Trophoblast cell (in vitro differentiated cells and primary cell): Measurements from ENCODE around the gene IPO8.

Experiments
- DNase-seq, 2 donors: peaks; one replicate each; pipeline ENCODE4 v3.0.0-alpha.2; 2016
- H2AFZ ChIP-seq: 2 replicates; pipeline ENCODE4 v1.6.1; 2013; ENCODE audit warnings: low read length, moderate library complexity, mild to moderate bottlenecking; ENCODE audit not compliant: insufficient read depth, poor library complexity
- H2AK5ac ChIP-seq: 2 replicates; pipeline ENCODE4 v1.6.1; 2013; ENCODE audit warnings: mild to moderate bottlenecking, low read length
- H2BK120ac ChIP-seq: 2 replicates; pipeline ENCODE4 v1.6.1; 2013; ENCODE audit warnings: low read length, mild to moderate bottlenecking, moderate library complexity; ENCODE audit not compliant: insufficient read depth, poor library complexity
- H2BK12ac ChIP-seq: 2 replicates; pipeline ENCODE4 v1.6.1; 2013; ENCODE audit warnings: mild to moderate bottlenecking, low read length, moderate library complexity
- H2BK5ac ChIP-seq: 2 replicates; pipeline ENCODE4 v1.6.1; 2013; ENCODE audit warnings: low read length, low read depth, moderate library complexity, mild to moderate bottlenecking; ENCODE audit not compliant: poor library complexity
- H3K14ac ChIP-seq: 2 replicates; pipeline ENCODE4 v1.6.1; 2013; ENCODE audit warnings: mild to moderate bottlenecking, low read length
- H3K18ac ChIP-seq: 2 replicates; pipeline ENCODE4 v1.6.1; 2013; ENCODE audit warnings: mild to moderate bottlenecking, low read length
- H3K23ac ChIP-seq: 2 replicates; pipeline ENCODE4 v1.6.1; 2013; ENCODE audit warnings: low read length
- H3K27ac ChIP-seq: 2 replicates; pipeline ENCODE4 v1.5.1; 2013; ENCODE audit warnings: low read depth, mild to moderate bottlenecking, inconsistent platforms, low read length, moderate library complexity
- H3K27me3 ChIP-seq: 2 replicates; pipeline ENCODE4 v1.6.1; 2013; ENCODE audit warnings: inconsistent platforms, mild to moderate bottlenecking, low read length, moderate library complexity; ENCODE audit not compliant: insufficient read depth
- H3K36me3 ChIP-seq, 2 experiments: 1 replicate in 1 of 2; 2 replicates in 1 of 2; pipeline ENCODE4 v1.6.1; 2013; ENCODE audit warnings: low read length in 2 of 2, mild to moderate bottlenecking in 2 of 2, moderate library complexity in 1 of 2; ENCODE audit not compliant: insufficient read depth in 2 of 2, control insufficient read depth in 1 of 2
- H3K4ac ChIP-seq: 2 replicates; pipeline ENCODE4 v1.6.1; 2013; ENCODE audit warnings: low read depth, mild to moderate bottlenecking, low read length, moderate library complexity
- H3K4me1 ChIP-seq, 2 experiments: 1 replicate in 1 of 2; 2 replicates in 1 of 2; pipeline ENCODE4 v1.6.1; 2013; ENCODE audit warnings: low read length in 2 of 2, mild to moderate bottlenecking in 2 of 2, moderate library complexity in 1 of 2; ENCODE audit not compliant: insufficient read depth in 2 of 2, control insufficient read depth in 1 of 2
- H3K4me2 ChIP-seq: 2 replicates; pipeline ENCODE4 v1.6.1; 2013; ENCODE audit warnings: inconsistent platforms, mild to moderate bottlenecking, low read length, moderate library complexity
- H3K4me3 ChIP-seq: 2 replicates; pipeline ENCODE4 v1.5.1; 2013; ENCODE audit warnings: mild to moderate bottlenecking, low read depth, low read length, inconsistent platforms
- H3K79me1 ChIP-seq: one replicate; pipeline ENCODE4 v1.6.1; 2013; ENCODE audit warnings: low read length
- H3K79me2 ChIP-seq: 2 replicates; pipeline ENCODE4 v1.6.1; 2013; ENCODE audit warnings: low read length, mild to moderate bottlenecking; ENCODE audit not compliant: control insufficient read depth, insufficient read depth, poor library complexity
- H3K9ac ChIP-seq: 2 replicates; pipeline ENCODE4 v1.6.1; 2013; ENCODE audit warnings: mild to moderate bottlenecking, low read length
- H3K9me3 ChIP-seq: 2 replicates; pipeline ENCODE4 v1.6.1; 2013; ENCODE audit warnings: low read depth, mild to moderate bottlenecking, control low read depth, inconsistent platforms, low read length; ENCODE audit not compliant: insufficient read depth
- H4K12ac ChIP-seq: 2 replicates; pipeline ENCODE4 v1.6.1; 2013; ENCODE audit warnings: low read depth, mild to moderate bottlenecking, low read length, moderate library complexity
- H4K8ac ChIP-seq: 2 replicates; pipeline ENCODE4 v1.6.1; 2013; ENCODE audit warnings: low read depth, mild to moderate bottlenecking, low read length, moderate library complexity
- H4K91ac ChIP-seq: one replicate; pipeline ENCODE4 v1.6.1; 2013; ENCODE audit warnings: low read depth, mild to moderate bottlenecking, low read length, moderate library complexity
- WGBS: extraction: QIAGEN DNeasy Blood & Tissue Kit; methylation state at CpG from one replicate; pipeline ENCODE4 v1.1.7; 2013; ENCODE audit warnings: missing lambda C conversion rate; ENCODE audit not compliant: insufficient read length, insufficient coverage; ENCODE audit errors: extremely low coverage; 5-methylcytosine and 5-hydroxymethylcytosine counted together

The IPO8 gene

DNA sequence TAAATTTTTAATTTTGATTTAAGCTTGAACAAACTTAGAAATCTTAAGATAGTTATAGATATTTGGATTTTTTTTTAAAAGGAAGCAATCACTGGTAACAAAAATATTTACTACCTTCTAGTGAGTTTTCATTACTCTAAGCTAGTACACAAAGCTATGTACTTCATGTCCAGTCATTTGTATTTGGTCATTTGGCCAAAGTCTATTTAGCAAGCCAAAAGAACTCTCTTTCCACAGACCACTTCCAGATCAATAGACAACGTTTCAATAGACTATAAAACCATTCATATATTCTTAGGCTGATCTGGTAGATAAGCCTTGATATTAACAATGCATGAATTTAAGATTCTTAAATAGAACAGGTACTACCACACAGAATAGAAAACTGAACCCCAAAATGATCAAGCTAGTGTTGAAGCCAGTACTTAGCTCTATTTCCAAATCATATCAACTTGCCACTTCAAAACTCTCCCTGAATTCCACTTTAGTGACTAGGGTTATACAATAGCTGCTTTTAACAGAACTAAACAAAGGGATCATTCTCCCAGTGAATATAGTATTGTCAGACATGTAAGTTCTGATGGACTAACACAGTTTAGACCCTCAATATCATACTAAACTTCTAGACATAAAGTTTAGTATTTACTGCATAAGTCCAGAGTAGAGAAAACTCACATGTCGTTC, 37.4 kb upstream of the IPO8 start:
- no peak overlapping the region for H4K12ac ChIP-seq
- no peak overlapping the region for H3K23ac ChIP-seq
- H2BK120ac ChIP-seq = no peak overlapping the region
- H3K27ac ChIP-seq = no peak overlapping the region
- no peaks in the 10 kb centered on the region for H3K79me2 ChIP-seq
- H3K14ac ChIP-seq = no peak overlapping the region
- H3K18ac ChIP-seq = no peak overlapping the region
- no peak overlapping the region for H3K4ac ChIP-seq
- H2AFZ ChIP-seq = no peak overlapping the region
- H2BK12ac ChIP-seq = no peak overlapping the region
- peaks cover 5 to 6% of the 10 kb centered on the region in 2 experiments for H3K36me3 ChIP-seq
- H2AK5ac ChIP-seq = no peak overlapping the region
- no CpG with 5 or more reads among the region's 2 CpGs for WGBS
- H4K8ac ChIP-seq = no peak overlapping the region
- H4K91ac ChIP-seq = no peak overlapping the region
- no peak for DNase-seq
- H3K27me3 ChIP-seq = no peaks in the 10 kb centered on the region
- no peak overlapping the region for H3K9ac ChIP-seq
- no peak overlapping the region for H3K4me2 ChIP-seq
- H3K9me3 ChIP-seq = no peaks in the 10 kb centered on the region
- no peak overlapping the region for H2BK5ac ChIP-seq
- no peak overlapping the region for H3K4me3 ChIP-seq
- H3K79me1 ChIP-seq = no peaks in the 10 kb centered on the region
- H3K4me1 ChIP-seq = no peaks in the 10 kb centered on the region

DNA sequence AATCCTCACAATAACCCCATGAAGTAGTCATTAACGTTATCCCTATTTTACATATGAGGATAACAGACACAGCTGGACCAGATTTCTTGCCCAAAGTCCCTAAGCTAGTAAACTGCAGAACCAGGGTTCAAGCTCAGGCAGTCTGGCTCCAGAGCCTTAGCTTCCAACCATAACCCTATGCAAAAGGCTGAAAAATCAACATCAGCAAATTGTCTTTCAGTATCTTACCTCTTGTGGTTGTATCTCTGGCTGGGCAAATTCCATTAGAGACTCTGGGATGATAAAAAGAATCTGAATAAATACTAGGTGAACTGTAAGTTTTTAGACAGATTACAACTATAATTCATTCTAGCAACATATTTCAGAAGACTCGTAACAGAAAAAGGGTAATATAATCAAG, 34.3 kb upstream of the IPO8 start:
- H3K36me3 ChIP-seq = peaks cover 2 to 5% of the 10 kb centered on the region in 2 experiments
- no peak overlapping the region for H4K8ac ChIP-seq
- H3K27me3 ChIP-seq = no peaks in the 10 kb centered on the region
- no peak overlapping the region for H3K4me3 ChIP-seq
- H3K14ac ChIP-seq = no peak overlapping the region
- no peak overlapping the region for H4K91ac ChIP-seq
- H3K4me1 ChIP-seq = no peaks in the 10 kb centered on the region
- no peak overlapping the region for H3K4me2 ChIP-seq
- H2BK12ac ChIP-seq = no peak overlapping the region
- no peak overlapping the region for H4K12ac ChIP-seq
- H3K79me2 ChIP-seq = no peaks in the 10 kb centered on the region
- H2AK5ac ChIP-seq = no peak overlapping the region
- no peaks in the 10 kb centered on the region for H3K79me1 ChIP-seq
- H3K23ac ChIP-seq = no peak overlapping the region
- no peak overlapping the region for H3K9ac ChIP-seq
- no peak overlapping the region for H2BK5ac ChIP-seq
- DNase-seq = no peak
- WGBS = no CpG with 5 or more reads among the region's 2 CpGs
- H3K4ac ChIP-seq = no peak overlapping the region
- H2AFZ ChIP-seq = no peak overlapping the region
- H3K27ac ChIP-seq = no peak overlapping the region
- H3K9me3 ChIP-seq = no peaks in the 10 kb centered on the region
- H3K18ac ChIP-seq = no peak overlapping the region
- no peak overlapping the region for H2BK120ac ChIP-seq

DNA sequence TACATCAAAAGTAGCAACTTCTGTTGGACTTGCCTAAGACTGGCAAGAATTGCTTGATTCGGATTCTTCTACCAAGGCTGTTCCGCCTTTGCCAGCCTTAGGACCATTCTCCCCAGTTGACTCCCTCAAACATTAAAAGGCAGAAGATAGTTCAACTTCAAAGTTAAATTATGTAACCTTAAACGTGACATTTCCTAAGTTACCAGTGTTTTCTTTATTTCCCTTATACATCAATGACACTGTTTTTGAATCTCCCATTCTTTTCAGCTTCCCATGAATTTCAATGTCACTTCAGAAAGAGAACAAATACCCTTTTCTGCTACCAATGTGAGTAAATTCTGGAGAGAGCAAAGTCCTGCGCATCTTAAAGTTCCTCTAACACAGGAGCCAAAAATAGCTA, 33.9 kb upstream of the IPO8 start:
- Histone ChIP-seq H2AFZ (no peak overlapping the region), H4K12ac (no peak overlapping the region), H3K79me2 (no peaks in the 10 kb centered on the region), H2BK120ac (no peak overlapping the region), H3K9ac (no peak overlapping the region), H3K4me3 (no peak overlapping the region), H3K14ac (no peak overlapping the region), H3K4me2 (no peak overlapping the region), H3K36me3 (peaks cover 5% of the 10 kb centered on the region in 2 experiments), H3K4me1 (no peaks in the 10 kb centered on the region), H3K27me3 (no peaks in the 10 kb centered on the region), H3K18ac (no peak overlapping the region), H3K4ac (no peak overlapping the region), H4K8ac (no peak overlapping the region), H2AK5ac (no peak overlapping the region), H3K79me1 (no peaks in the 10 kb centered on the region), H2BK12ac (no peak overlapping the region), H4K91ac (no peak overlapping the region), H3K27ac (no peak overlapping the region), H2BK5ac (no peak overlapping the region), H3K9me3 (no peaks in the 10 kb centered on the region), H3K23ac (no peak overlapping the region)
- DNase-seq = no peak
- no CpG with 5 or more reads among the region's 4 CpGs for WGBS

DNA sequence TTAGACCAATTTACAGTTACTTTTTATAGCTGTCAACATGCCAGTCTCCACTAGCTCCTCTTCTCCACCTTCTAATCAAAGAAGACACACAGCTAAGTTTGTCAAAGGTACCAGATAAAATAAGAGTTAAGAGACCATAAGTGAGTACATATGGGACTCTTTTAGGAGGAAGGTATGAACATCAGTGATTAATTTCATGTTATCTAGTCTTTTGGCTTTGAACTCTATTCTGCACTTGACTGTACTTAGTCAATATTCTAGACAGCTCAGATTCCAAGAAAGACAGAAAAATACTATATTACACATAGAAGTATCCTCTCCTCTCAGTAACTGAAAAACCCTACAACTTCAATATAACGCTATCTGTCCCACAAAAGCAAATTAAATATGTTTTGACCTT, 31.0 kb upstream of the IPO8 start:
- Histone ChIP-seq H3K9me3 (no peaks in the 10 kb centered on the region), H2BK5ac (no peak overlapping the region), H3K4me3 (no peak overlapping the region), H3K27me3 (no peaks in the 10 kb centered on the region), H3K14ac (no peak overlapping the region), H3K18ac (no peak overlapping the region), H3K27ac (no peak overlapping the region), H3K23ac (no peak overlapping the region), H3K79me2 (no peaks in the 10 kb centered on the region), H2AFZ (no peak overlapping the region), H2BK120ac (no peak overlapping the region), H3K36me3 (peaks cover 5 to 6% of the 10 kb centered on the region in 2 experiments), H3K79me1 (no peaks in the 10 kb centered on the region), H3K4ac (no peak overlapping the region), H2BK12ac (no peak overlapping the region), H2AK5ac (no peak overlapping the region), H3K4me1 (no peaks in the 10 kb centered on the region), H4K8ac (no peak overlapping the region), H4K12ac (no peak overlapping the region), H3K4me2 (no peak overlapping the region), H4K91ac (no peak overlapping the region), H3K9ac (no peak overlapping the region)
- WGBS = no CpG with 5 or more reads among the region's 1 CpG
- DNase-seq = no peak
